GM21381 (cell line): Measurements from ENCODE around the gene TNNI3K.

ENCODE experiments used
- ATAC-seq: cut with Tn5 transposase; IDR thresholded peaks from one replicate; pipeline ENCODE4 v1.9.1; 2021; ENCODE audit warnings: mild to moderate bottlenecking, moderate library complexity; ENCODE audit not compliant: unreplicated experiment

The TNNI3K gene

DNA sequence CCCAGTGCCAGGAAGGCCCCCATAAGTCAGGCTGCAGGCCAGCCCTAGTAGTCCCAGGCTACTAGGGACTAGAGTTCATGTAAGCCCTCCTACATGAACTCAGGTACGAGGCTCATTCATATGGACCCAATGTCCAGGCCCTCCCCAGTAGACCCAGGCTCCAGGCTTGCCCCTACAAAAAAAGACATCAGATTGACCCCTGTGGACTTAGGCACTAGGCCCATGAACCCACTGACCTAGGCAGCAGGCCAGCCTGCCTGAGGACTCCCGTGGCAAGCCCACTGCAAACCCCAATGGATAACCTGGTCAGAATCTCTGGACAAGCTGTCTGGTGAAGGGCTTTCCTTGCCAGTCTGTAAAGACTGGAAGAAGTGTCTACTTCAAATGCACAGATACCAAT is 51.2 kb downstream of the TNNI3K start:
- no peak for ATAC-seq

DNA sequence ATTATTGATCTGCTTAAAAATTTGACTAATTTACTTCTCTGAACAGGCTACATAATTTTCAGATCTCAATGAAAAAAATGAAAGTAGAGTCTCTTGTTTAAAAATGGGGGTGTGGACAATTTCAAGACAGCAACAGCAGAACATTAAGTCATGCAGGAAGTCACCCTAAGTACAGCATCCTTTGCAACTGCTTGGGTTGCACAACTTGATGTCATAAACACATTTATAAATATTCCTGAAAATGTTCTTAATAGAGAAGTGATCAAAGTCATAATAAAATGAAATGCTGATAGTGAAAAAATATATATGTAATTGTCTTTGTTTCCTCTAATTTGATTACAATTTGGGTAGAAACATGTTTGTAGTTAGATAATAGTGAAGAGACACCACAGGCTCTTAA is 79.3 kb downstream of the TNNI3K start:
- ATAC-seq = no peak

DNA sequence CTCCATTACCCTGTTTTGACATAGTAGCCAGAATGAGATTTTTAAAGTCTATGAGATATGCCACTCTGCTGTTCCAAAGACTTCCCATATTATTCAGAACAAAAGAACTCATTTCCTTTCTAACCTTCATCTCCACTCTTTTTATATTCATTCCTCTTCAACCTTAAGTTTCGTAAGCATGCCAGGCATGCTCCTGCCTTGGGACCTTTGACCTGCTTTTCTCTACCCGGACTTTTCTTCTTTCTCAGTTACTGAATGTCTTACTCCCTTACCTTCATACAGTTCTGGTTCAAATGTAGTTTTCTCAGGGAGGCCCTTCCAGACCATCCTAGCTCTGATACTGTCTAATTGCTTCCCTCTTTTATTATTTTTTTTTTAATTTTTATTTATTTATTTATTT is 81.1 kb downstream of the TNNI3K start:
- ATAC-seq = no peak

DNA sequence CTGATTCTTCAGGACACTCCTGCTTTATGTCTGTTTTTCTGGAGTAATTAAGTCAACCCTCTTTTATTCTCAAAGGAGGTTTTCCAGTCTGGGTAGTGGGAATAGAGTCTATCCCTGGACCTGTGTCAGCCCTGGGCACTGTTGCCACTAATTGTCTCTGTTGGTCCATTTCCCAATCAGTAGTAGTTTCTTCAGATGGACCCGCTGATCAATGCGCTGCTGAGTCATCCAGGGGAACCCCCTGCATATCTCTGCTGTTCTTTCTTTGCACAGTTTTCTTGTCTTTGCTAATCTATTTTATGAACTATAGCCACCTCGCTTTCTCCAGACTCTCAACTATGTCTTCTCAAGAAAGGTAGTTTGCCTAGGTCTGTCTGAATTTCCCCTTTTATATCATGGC is 82.5 kb downstream of the TNNI3K start:
- no peak for ATAC-seq

DNA sequence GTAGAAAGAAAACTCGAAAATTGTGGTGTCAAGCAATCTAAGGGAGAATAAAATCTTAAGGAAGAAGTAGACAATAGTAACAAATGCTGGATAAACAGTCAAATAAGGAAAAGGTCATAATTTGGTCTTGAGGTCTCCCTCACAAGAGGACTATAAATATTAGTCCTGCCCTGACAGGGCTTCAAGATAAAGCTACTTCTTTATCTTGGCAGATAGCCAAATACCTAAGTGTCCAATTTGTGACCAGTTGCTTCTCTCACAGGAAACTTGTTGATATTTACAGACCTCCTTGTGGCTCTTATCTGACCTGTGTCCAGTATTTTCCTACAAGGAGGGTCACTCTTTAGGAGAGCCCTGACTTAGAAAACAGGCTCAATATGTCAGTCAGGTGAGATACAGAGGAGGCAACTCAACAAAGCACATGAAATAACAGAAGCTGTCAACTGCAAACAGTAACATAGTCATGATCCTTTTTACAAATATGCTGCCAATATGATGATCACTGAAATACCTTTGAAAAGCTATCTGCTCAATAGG is 88.8 kb downstream of the TNNI3K start:
- ATAC-seq = no peak

DNA sequence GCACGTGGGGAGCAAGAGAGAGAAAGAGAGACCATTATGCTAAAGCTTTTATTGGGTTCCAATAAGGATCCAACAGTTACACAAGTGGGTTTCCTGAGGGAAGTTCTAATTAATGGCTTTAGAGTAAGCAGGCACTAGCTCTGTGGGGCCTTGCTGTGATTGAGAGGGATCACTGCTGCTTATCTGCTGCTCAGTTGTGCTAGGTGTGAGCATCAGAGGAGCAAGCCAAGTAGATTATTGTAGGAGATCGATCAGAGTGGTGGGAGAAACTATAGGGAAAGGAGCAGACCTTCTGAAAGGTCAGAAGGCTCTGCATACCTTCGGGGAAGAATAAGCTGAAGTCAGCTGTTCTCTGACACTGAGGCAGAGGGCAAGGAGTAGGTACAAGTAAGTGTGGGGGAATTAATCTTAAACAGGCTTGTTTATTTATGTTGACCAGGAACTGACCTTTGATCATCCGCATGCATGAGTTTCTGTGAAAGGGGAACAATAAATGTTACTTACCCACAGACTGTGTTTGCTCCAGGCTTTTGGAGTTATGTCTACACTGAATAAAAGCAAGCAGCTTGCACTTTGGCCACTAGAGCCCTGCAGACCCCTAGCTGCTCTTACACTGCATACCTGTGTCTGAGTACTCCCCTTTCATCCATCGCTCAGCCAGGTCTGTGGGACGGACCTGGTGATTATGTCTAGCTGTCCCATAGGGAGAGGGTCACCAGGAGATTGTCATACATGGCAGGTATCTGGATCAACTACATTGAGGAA is 89.7 kb downstream of the TNNI3K start:
- no peak for ATAC-seq

DNA sequence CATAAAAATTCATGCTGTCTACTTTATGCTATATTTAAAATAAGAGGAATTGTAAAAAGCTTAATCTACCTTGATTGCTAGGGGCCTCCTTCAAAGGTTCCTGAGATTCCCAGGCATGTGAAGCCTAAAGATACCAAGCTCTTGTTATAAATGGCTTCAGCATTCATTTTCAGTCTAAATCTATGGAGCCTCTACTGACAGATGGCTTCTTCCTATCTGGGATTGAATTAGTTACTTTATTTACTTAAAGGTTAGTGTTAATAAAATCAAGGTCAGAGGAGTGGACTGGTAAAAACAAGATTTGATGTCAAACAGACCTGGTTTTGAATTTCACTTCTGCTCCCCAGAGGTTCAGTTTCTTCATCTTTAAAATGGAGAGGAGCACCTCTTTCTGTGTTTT is 93.7 kb downstream of the TNNI3K start:
- no peak for ATAC-seq

DNA sequence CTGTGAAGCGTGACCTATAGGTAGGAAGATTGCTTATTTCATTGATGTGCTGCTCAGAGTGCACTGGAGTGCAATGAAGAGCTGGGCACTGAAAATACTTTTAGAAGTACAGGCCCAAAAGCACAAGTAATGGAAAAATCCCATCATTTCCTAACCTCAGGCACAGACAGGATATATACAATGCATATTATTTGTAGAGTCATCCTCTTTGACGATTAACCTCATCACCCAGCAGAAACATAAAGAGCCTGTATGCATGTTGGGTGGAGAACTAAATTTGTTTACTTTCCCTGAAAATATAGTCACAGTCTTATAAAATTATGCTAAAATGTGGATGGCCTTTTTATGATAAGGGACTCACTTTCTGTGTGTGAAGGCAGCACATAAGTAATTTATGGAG is 98.1 kb downstream of the TNNI3K start:
- ATAC-seq = no peak

DNA sequence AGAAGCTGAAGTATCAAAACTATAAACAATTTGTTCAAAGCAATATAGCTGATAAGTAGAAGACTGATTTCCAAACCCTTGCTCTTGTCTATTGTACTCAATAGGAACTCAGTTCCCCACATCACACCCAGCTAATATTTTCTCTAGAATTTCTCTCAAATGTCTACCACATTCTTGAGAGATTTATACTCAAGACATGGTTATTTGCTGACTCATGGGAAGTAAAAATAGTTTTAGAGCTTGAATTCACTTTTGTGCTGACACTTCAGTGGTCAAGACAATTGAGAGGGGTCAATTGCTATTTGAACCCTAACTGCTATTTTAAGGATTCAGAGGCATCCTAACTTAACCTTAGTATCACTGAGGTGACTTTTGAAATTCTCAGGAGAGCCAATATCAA is 99.0 kb downstream of the TNNI3K start:
- ATAC-seq = no peak

DNA sequence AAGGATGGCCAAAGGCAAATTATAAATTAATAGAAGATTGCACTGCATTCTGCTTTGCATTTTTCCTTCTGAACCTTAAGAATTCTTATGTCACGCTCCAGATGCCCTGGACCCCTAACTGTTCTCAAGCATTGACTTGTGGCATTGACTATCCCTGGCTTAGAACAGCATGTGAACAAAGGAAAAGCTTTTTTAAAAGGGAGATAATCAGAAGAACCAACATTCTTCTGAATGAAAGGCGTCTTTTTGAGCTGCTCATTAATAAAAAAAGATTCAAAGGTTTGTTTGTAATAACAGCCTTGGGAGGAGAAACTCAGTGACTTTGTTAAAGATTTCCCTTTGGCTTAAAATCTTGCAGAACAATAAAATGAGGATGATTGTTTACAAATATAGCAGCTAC is 105.5 kb downstream of the TNNI3K start:
- no peak for ATAC-seq

DNA sequence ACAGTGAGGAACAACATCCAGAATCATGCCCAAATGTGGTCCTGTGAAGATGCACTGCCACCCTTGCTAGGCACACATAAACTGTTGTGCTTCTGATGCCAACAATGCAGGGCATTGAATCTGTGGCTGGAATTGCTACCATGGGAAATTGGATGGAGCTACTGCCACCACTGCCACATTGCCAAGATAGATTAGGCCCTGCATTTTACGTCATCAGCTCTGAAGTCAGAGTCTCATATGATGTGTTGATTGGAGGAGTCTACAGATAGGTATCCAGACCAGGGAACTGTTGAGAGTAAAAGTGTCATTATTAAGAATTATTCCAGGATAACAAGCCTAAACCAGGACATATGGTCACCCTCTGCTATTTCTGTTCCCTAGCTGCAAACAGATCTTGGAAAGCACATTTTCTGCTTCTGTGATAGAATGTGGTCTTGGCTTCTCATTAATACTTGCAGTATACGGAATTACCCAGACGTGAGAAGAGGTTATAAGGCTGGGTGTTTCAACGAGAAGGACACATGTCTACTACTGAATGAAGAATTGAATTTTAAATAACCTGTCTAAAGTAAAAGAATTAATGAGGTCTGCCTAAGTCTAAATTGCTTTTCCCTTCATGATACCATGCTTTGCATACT is 106.6 kb downstream of the TNNI3K start:
- ATAC-seq = no peak

DNA sequence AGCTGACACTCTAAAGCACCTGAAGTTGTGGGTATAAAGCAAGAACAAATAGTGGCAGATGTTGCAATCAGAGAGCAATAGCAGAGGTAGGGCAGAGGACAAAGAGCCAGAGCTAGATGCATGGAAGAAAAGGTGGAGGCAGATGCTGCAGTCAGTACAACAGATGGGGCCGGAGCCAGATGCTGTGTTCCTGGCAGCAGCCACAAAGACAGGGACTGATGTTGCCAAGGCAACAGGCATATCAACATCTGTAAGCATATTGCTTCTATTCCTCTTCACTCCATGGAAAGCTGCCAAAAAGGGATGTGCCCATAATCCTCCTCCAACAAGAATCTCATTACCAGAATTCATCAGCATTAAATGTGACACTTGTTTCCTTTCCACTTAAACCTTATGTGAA is 108.0 kb downstream of the TNNI3K start:
- no peak for ATAC-seq

DNA sequence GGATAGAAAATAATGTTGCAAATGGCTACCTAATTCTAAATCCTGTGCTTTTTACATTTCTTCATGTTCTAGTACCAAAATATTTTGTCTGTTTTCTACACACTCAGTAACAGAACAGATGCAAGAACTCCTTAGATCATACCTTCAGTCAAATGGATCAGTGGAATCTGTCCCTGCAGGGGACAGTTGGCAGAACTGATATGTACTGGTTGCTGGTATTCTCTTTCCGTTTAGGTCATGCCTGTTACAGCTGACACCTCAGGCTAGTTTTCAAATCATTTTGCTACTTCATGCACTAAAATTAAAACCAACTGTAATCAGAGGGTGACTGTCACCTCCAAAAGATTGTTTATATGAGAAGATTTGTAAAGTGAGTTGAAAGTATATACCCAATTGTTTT is 109.2 kb downstream of the TNNI3K start:
- no peak for ATAC-seq

DNA sequence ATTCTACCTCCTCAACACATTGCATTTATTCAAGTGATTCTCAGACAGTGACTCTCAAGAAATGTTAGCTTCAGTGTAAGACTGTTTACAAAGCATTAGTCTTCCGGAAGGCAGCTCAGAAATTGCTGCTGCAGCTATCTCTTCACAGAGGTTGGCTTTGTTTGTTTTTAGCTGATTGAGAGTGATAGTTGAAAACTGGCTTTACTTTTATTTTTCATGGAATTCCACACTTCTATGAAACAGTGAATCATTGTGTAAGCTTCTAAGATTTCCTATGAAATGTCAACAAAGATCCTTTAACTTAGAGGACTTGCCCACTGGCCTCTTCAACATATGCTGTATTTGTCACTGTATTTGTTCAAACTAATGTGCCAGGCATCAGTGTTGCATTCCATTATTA is 121.3 kb downstream of the TNNI3K start:
- no peak for ATAC-seq

DNA sequence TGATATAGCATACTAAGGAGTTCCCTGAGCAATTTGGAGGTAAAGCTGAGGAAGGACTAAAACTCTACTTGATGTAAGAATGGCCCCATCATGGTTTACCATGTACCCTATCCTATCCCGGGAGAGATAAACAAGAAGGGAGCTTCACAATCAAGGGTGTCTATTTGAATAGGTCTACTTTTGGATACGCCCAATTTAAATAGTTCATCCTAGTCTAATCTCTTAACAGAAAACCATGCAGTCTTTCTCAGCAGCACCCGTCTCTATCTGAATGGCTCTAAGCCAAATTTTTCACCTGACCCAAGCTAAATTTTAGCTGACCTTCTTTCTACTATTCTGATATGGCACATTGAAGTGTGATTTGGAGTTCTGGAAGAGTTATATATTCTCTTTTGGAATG is 122.0 kb downstream of the TNNI3K start:
- no peak for ATAC-seq

DNA sequence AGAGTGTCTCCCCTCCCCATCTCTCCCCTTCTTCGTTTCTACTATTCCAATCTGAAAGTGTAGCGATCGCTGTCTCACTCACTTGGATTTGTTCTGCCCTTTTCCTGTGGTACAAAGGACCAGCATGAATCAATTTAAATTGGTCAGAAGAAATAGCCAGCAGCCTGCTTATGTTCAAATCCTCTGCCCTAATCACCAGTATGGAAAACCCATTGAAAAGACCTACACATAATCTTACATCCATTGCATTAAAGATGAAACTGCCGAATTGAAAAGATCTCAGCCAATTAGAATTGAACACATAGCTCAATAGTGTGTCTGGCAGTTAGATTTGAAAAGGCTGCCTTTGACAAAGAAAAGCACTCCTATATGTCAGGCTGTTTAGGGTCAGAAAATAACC is 122.6 kb downstream of the TNNI3K start:
- ATAC-seq = no peak

DNA sequence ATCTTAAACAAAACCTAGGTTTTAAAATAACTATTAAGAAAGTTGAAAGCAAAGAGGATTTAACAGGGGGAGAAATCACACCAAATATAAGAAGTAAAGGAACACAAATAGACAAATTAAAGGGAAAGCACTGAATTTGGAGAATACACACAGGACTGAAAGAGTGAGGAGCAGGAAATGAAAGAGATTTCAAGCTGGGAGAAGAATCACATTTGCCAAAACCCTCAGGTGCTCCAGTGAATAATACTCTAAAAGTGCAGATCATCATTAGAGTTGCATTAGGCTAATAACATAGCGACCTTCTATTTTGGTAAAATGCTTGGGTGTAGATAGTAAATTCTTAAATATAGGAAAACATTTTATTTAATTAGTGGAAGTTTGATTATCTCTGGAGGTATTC is 127.5 kb downstream of the TNNI3K start:
- ATAC-seq = no peak

DNA sequence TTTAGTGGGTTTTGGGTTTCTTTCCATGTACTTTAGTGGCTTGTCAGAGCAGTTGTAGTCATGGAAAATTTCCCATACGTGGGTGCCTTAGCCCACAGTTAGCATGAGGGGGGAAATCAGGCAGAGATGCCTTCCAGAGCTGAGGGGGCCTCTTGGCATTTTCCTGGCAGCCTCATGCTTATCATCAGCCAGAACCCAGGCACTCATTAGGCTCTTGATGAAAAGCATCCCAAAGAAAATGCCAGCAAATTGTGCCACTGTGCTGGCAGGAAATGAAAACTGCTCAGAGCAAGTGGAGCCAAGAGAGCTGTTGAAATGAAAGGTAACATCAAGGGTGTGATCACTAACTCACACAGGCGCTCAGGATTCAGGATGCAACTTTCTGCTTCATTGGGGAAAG is 128.0 kb downstream of the TNNI3K start:
- ATAC-seq = no peak

DNA sequence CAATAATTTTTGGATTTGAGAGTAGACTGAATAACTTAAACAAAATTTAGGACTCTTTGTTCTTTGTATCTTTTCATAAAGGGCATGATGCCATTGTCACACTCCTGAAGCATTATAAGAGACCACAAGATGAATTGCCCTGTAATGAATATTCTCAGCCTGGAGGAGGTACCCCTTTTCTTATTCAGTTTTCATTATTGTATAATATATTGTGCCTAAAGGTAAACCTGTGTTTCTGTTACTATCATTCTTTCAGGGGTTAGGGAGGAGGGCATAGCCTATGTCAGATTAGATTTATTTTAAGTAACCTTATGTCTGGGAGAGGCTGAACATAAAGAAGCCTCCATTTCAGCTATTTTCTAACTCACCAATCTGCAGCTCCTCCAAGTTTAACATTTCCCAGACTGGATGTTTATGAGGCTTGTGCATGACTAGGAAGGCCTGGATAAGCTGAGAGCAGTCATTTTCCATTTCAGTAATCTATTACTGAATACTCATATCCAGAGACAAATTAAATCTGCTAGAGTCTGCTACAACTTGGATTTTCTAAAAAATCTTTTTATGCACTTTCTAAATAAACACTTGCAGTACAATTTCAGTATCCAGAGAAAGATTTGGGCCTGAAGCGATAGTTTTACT is 132.1 kb downstream of the TNNI3K start:
- no peak for ATAC-seq

DNA sequence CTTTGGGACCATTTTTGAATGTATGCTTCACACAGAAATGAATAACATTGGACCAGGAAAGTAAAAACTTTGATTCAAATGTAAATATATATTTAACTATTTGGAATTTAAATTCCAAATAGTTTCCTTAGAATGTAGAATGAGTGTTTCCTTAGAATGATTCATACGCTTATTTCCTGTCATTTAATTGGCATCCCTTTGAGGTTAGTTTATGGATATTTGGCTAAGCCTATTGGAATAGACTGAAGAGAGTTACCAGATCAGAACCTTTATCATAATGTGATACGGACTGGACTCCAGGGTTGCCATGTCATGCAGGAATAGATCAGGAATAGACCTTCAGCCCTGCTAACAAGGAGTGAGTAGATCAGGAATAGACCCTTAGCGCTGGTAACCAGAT is 133.1 kb downstream of the TNNI3K start:
- no peak for ATAC-seq

DNA sequence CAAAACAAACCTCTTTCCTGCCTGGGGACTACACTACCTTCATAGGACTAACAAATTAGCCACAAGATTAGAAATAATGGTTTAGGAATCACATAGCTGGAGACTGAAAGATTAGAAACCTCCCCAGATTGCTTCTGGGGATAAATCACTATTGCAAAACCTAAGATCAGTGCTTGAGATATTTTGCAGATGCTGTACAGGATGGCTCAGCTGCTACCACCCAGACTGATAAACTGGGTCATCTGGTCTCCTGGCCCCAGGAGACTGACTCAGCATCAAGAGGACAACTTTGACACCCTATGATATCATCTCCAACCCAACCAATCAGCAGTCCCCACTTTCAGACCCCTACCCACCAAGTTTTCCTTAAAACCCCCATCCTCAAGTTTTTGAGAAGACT is 140.2 kb downstream of the TNNI3K start:
- ATAC-seq = no peak

DNA sequence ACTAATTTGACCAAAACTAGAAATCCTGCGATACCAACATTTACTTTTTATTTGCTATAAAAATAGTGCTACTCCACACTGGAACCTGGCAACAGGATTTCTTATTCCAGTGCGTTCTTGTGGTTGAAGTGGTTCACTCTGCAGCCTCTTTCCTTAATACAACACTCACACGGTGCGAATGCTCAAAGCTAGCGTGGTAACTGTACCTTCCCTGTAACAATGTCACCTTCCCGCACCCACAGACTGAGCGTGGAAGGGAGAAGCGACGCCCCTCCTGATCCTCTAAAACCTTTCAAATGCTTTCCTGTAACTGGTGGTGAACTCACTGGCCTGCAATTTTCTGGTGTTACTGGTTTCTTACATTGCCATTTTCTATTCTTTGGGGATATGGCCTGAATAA is 145.1 kb downstream of the TNNI3K start:
- ATAC-seq = no peak
